Hippocampal formation (tissue), 2 donors: ENCODE measurements around the gene MVB12B.

ENCODE experiments used
- DNase-seq, 2 donors: peaks; one replicate each; lab custom pipeline; 2025; lab: John Stamatoyannopoulos, UW

MVB12B gene

GRCh38 chr9:126363847-126364671 is 37.4 kb downstream of the MVB12B start:
- DNase-seq, result no peak

DNA sequence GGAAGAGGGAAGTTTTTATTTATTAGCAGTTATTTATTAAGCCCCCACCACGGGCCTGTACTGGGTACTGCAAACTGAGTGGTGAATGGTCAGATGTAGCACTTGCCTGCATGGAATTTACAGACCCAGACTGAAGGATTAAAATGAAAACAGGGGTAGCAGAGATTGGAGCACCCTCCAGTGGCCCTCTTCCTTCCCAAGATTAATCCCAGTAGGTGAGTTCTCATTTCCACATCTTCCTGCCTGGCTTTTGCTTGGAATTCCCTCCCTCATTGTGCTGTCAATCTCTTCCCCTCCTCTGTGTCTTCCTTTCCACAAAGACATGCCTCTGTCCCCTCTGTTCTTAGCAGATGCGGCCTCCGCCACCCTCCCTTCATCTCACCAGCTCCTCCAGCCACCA is 39.2 kb downstream of the MVB12B start:
- peak in 1 of 2 donors; percentile 36 for DNase-seq

- DNase-seq, result peak; percentile 72 to 81
Measured at GRCh38 chr9:126366366-126367011, 39.9 kb downstream of the MVB12B start.

DNA sequence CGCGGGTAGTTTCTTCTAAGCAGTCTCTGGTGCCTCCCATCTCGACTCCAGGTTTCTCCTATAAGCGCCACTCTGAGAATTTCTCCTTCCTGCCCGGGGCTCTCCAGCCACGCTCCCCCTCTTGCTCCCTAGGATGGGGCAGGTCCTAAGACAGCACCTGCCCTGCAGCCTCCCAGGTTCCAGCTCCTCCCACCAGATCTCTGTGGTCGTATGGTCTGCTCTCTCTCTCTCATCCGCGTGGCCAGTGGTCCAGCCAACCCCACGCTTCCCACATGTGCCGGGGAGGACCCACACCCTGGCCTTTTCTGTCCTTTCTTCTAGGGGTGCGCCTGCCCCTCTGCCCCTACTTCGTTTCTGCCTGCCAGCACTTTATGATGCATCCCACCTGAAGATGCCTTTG is 40.5 kb downstream of the MVB12B start:
- no peak for DNase-seq

GRCh38 chr9:126367616-126368015 is 41.0 kb downstream of the MVB12B start:
- no peak for DNase-seq

DNA sequence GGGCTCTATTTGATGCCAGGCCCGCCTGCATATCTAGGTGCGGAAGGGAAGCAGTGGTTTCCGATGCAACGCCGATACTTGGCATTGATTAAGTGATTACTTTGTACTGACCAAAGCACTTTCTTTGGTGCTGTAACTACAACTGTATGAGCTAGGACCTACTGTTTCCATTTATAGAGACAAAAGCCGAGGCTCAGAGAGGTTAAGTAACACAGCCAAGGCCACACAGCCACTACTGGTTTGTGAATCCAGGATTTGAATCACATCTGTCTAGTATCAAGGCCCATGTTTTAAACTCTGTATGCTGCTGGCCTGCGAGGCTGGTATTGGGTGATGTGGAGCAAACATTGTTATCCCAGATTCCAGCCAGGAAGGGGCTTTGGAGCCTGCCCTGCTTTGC is 41.4 kb downstream of the MVB12B start:
- no peak for DNase-seq

- DNase-seq, result no peak
Measured at GRCh38 chr9:126371007-126371870, 44.6 kb downstream of the MVB12B start.

DNA sequence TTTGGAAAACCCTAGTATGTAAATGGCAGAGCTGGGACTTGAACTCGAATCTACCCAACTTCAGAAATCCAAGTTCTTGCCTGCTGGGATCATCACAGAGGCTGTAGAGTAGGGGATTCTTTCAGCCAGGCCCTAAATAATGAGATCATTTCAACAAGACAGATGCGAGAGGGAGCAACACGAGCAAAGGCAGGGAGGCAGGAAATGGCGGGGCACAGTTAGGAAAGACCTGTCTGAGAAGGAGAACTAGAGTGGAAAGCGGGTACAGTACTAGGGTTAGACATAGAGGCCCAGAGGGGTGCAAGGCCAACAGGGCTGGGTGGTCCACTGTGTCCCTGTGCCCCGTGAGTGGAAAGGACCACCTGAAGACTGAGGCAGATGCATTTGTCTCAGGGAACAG is 46.1 kb downstream of the MVB12B start:
- no peak for DNase-seq

GRCh38 chr9:126373241-126373640 is 46.6 kb downstream of the MVB12B start:
- DNase-seq, result no peak

- DNase-seq, result no peak
Measured at GRCh38 chr9:126374366-126374781, 47.7 kb downstream of the MVB12B start.

DNA sequence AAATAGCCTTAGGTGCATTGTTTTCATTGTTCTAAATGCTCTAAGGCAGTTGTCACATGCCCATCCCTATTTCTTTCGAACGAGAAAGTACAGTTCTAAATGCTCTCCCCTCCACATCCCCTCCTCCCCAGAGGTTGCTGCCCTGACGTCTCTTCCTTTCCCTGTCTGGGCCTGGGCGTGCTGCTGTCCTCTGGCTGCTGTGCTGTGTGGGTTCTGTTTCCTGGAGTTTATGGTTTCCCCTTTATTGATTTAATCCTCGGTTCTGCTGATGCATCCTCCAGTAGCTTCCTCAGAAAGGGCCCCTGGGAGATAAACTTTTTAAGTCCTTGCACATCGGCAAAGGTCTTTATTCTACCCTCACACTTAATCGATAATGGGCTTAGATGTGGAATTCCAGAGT is 48.8 kb downstream of the MVB12B start:
- DNase-seq, result peak in 1 of 2 donors; percentile 46

DNA sequence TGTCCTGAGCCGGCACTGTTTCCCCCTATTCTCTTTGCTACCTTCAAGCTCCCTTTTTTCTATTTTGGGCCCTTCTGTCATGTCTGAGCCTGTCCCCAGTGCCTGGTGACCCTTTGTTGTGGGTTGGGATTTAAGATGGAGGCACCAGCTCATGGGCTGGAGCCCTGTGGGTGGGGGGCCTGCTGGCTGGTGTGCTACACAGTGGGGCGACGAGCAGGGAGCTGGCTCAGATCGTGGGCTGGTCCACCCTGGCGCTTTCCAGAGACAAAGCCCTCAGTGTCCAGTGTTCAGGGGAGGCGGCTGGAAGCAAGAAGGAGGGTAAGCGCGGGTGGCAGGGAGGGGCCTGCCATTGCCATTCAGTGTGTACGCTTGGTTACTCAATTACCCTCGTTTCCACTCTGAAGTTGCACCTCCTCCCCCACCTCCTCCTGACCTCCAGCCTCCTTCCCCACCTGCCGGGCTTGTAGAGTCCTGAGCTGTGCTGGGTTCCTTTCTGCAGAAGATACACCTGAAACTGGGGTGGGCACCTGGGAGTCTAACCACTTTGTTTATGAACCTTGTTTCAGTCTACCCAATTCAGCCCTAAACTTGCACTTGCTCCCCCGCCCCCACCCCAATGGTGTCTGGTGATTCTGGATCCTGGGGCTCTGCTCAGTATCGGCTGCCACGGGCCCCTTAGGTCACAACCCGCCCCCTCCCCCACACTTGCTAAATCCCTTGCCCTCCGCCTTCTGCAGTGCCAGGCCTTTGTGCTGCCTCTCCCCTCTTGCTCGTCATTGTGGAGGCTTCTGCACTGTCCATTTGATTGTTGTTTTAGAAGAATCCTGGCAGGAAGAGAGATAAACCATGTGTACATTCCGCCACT is 49.9 kb downstream of the MVB12B start:
- peak; percentile 88 to 90 for DNase-seq

- no peak for DNase-seq
Measured at GRCh38 chr9:126377176-126377509, 50.5 kb downstream of the MVB12B start.

DNA sequence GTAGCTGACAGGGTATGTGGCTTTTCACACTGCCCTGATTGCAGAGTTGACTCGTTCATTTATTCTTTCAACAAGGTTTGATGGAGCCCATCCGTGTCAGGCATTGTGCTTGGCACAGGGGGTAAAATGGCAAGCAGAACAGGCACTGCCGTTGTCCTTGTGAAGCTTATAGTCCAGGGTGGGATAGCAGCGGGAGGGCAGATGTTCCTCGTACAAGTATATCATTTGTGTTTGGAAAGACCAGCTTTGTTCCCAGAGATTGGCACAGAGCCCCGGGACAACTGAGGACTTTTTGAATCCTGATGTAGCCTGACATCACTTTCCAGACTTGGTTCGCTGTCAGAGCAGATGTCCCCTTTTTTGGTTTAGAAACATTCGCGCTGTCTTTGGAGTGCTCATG is 50.9 kb downstream of the MVB12B start:
- DNase-seq, result peak; percentile 91 to 98

DNA sequence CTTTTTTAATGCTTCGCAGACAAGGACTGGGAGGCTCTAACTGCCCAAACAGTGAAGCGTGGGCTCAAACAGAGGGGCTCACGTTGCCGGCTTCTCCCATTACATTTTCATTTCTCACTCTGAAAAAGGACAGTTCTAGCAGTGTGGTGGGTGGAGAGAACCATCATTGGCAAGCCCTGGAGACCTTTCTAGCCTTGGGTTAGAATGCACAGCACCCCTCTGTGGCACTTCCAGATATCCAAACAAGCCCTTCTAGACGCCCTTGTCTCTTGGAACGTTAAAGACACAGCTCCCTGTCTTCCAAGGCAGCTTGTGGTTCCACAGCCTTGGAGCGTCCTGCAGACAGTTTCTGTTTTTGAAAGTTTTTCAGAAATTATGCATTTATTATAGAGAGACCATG is 52.1 kb downstream of the MVB12B start:
- no peak for DNase-seq

DNA sequence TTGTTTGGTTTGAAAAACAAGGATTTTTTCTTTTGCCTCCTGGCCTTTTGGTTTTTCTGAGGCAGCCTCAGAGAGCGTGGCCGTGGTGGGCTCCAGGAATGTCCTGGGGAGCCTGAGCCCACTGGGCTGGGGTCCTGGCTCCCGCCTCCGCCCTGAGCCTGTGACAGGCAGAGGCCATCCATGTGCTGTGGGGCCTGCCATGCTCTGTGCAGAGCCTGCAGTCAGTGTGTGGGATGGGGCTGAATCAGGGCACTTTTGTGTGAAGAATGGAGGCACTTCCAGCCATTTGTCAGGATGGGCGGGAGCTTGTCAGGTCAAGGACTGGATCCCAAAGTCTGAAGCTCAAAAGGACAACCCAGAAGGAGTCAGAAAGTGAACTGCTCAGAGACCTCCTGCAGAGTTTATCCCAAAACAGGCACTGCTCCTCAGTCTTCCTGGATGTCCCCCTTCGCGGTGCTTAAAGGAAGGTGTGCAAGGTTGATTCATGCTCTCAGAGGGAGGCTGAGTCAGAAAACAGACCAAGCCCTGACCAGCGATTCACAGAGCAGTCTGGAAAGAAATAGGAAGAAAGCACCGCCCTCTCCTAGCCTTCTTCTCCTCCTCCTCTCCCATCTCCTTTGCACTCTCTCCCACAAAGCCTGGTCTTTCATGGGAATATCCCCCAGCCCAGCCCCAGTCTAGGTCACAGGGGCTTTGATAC is 53.2 kb downstream of the MVB12B start:
- no peak for DNase-seq

GRCh38 chr9:126380447-126380846 is 53.8 kb downstream of the MVB12B start:
- no peak for DNase-seq

DNA sequence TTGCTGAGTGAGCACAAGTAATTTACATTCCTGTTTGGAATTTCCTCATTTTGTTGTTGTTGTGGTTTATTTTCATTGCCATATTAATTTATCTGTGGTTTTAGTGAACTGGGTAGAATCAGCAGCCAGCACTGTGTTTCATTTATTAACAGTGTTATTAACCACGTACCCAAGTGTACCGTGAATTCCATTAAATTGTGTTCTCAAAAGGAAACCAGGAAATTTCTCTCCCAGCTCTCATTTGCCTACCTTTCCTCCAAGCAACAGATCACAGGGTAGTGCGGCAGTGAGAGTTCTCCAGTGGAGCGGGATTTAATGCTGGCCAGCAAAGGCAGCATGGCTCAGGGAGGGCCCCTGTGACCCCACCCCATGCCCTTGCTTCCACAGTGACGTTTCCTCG is 54.6 kb downstream of the MVB12B start:
- no peak for DNase-seq

GRCh38 chr9:126383406-126384046 is 56.9 kb downstream of the MVB12B start:
- DNase-seq, result no peak

DNA sequence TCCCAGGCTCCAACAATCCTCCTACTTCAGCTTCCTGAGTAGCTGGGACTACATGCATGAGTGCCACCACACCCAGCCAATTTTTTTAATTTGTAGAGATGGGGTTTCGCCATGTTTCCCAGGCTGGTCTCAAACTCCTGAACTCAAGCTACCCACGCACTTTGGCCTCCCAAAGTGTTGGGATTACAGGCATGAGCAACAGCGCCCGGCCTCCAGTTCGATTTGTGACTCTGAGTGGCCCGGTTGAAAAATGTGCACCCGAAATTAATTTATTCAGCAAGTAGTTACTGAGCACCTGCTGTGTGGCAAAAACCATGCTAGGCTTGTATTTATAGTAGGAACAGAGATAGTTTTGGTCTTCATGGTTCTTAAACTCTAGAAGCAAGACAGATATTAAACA is 58.3 kb downstream of the MVB12B start:
- DNase-seq, result no peak

- peak; percentile 60 to 70 for DNase-seq
Measured at GRCh38 chr9:126386088-126386487, 59.5 kb downstream of the MVB12B start.
